GM18519 (cell line): ENCODE measurements around the gene USH1C.

Experiments
- ATAC-seq: cut with Tn5 transposase; IDR thresholded peaks from one replicate; pipeline ENCODE4 v1.9.1; 2021; ENCODE audit warnings: mild to moderate bottlenecking, moderate library complexity; ENCODE audit not compliant: unreplicated experiment, low FRiP score

The USH1C gene

DNA sequence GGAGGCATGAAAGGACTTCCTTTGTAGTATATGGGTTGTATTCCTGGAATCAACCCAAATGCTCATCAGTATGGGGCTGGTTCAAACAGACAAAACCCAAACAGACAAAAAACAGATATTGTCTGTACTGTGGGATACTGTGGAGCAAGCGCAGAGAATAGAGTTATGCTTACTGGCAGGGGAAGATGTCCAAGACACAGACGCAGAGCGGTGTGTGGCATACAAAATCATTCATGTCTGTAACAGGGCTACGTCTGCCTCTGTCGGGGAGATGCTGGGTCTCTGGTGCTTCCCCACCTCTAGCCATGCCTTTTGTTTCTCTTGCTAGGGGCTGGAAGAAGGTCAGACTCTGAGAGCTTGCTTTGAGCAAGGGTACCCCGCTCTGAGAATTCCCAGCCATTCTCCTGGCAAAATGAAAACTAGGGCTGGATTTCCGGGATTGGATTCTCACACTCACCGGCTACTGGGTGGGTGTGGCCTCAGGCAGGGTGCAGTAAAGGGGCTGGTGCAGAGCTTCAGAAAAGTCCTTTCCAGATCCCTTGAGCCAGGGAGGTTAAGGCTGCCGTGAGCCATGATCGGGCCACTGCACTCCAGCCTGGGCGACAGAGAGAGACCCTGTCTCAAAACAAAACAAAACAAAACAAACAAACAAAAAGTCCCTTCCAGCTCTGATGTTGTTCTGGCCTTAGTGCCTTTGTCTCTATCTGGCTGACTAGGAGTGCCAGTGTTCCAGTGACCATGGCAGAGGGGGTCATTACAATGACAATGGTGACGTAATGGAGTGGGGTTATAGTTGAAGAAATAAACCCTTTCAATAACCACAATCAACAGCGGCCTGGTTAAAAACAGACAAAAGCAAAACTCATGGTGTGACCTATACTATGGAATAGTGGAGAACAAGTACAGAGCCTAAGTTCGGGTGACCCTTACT, 64.7 kb downstream of the USH1C start:
- ATAC-seq, result no peak

DNA sequence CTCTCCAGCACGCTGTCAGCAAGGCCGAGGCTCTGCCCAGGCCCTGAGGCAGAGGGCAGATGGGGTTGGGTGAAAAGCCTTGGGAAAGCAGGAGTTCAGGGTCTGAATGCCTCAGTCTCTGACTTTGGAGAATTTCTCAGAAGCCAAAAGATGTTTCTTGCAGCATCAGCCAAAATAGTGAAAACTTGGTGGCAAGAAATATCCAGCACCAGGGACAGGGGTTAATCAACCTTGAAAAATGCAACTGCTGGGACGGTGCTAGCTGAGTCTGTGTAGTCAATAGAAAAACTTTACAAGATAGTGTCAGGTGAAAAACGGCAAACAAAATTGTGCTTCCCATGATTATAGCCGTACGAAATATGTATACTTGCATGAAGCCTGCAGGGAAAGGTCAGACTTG, 66.1 kb downstream of the USH1C start:
- no peak for ATAC-seq

DNA sequence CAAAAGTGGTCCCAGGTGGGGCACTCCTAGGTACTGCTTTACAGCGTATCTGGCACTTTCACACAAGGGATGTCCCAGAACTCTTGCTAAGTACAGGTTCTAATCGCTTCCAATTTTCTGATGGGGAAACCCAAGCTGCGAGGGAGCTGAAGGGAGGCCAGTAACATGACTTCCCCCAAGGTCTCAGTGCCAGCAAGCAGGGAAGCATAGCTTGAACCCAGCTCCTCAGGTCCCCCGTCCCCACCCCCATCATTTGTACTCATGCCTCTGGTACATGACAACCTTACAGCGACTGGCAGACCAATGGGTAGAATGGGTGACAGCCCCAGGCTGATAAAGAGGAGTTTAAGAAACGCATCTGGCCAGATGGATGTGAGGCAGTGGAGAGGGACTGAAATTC, 66.9 kb downstream of the USH1C start:
- no peak for ATAC-seq

DNA sequence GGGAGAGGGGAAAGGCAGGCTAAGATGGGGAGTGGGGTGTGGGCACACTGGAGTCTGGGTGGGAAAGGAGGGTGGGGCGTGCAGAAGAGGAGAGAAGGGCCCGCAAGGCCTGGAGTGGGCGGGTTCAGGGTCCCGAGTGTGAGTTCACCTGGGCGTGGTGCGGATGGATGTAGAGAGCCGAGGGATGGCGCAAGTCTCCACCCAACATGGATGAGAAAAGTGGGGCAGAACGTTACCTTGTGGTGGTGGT, 67.2 kb downstream of the USH1C start:
- no peak for ATAC-seq

DNA sequence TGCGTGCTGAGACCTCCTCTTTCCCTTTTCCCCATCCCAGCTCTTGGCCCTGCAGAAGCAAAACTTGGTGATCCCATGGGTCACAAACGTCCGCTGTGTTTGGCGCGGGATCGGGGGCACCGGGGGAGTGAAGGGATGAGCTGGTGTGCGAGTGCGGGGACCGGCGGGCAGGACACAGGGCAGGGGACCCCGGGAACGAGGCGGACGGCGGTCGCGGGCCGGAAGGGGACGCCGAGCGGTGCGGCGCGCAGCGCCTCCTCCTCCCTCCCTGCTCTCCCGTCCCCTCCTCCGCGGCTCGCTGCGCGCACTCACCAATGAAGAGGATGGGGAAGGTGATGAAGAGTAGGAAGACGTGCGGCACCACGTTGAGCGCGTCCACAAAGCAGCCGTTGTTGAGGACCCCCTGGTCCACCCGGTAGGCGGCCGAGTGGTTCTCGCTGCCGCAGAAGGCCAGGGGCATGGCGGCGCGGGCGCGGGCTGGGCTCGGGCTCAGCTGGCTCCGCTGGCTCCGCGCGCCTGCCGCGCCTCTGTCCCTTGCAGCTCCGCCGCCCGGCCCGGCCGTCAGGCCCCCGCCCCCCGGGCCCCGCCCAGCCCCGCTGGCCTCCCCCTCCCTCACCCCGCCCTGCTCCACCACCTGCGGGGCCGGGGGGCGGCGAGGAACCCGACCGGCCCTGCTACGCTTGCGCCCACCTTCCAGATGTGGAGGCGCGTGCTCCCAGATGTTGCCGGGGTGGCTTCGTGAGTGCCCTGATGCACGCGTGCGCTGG, 67.7 kb downstream of the USH1C start, which contains the start of gene ABCC8:
Gene ABCC8 (minus strand): TSS at position 529 of the 767 bp plus-strand sequence. CDS start 69 bp downstream, at position 460.
- ATAC-seq, result no peak

DNA sequence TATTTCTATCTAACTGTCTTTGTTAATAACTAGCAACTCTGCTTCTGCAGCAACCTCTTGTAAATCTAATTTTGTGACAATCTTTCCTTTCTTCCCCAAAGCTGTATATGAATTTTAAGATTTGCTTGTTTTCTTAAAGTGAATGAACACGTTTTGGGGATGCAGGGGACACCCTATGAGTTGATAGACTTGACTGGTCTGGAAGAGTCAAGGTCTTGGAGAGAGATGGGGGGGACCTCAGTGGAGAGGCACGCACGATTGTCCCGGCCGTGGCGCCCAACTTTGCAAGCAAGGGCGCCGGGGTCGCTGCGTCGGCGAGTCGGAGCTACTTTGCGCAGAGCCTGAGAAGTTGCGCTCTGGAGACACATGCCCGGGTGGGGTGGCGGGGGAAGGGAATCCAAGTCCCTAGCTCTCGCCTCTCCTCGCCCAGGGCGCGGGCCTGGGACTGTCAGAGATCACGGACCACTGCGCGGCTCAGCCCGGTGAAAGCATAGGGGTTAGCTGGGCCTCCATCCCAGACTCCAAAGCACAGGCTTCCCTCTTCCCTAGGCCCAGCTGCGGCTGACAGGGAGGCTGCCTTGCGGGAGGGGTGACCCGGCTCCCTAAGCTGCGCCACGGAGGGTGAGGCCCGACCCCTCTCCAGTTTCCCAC, 68.4 kb downstream of the USH1C start:
- ATAC-seq, result no peak

DNA sequence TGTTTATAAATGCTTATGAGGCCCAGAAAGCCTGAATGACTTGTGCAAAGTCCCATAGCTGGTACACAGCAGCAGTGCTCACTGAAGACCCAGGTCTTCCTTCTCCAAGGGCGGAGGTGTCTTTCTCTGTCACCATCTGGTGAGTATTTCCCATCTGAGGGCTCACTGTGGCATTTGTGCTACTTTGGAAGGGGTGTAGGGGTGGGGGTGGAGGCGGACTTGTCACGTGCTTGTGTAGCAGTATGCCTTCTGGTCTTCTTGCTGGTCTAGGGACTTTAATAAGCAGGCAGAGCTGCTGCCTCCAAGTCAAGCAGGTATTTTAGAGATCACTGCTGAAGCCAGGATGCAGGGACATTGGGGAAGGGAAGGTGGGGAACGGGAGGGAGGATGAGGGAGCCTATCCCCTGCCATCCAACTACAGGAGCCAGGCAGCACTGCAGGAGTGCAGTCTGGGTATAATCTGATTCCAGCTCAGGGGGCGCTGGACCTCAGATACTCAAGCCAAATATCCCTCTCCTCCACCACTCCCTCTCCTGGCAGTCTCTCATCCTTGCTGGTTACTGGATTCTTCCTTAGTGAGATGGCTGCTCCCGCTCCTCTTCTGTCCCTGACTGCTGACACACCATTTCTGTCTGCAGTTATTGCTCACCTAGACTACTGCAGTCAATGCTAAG, 71.0 kb downstream of the USH1C start:
- no peak for ATAC-seq

DNA sequence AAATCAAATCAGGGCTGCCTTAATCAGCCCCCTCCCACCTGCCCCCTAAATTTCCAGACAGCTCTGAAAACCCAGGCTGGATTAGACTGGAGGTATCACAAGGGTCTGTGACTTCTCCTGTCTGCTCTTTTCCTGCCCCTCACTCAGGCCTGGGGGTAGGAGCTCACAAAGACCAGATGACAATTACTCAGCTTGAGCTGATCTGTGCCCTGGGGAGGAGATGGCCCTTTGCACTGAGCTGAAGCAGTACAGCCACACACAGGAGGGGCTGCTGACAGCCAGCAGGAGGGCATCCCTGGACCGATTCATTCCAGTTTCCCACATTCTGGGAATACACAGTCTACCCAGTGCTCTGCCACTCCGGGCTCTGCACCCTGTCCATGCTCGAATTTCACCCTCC, 71.7 kb downstream of the USH1C start:
- no peak for ATAC-seq

DNA sequence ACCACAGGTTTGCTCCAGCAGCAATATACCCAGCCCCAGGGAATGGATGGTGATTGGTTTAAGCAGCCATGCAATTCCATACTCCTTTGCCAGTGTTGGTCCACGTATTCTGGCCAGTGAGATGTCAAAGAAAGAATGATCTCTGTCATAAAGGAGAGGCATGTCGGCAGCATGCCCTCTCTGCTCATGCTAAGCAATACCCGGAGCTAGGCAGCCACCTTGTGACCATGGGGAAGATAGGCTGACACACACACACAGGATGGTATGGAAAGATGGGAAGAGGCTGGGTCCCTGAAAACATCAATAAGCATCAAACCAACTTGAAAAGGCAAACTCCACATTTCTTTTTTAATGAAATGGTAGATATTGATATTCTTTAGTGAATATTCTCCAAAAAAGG, 72.7 kb downstream of the USH1C start:
- no peak for ATAC-seq

DNA sequence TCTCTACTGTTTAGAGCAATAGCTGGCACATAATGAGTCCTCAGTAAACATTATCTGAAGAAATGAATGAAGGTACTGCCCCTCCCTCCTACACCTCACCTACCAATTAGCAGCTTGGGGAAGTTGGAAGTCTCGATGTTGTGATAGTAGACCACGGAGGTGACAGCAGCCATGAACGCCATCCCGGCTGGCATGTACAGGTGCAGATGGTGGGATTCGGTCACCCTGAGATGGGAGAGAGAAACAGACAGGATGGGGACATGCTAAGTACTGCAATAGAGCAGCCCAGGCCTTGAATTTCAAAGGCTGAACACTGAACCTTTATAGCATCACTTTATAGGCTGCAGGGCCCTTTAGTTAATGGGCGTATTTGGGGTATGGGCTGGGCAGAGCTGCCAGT, 74.2 kb downstream of the USH1C start:
- no peak for ATAC-seq

DNA sequence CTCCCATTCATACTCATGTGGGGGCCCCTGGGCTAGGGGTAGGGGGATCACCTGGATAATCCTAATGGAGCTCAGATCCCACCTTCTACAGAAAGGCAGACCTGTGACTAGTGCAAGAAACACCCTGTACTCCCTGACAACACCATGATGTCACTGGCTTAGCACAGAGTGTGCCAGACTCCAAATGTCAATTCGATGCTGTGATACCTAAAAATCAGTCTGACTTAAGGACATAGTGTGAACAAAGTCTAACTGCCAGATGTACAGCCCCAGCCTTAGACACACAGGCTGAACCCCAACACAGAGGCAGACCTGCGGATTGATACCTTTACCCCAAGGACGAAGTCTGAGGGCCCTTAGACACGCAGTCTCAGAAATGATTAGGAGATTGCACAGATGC, 76.1 kb downstream of the USH1C start:
- no peak for ATAC-seq

DNA sequence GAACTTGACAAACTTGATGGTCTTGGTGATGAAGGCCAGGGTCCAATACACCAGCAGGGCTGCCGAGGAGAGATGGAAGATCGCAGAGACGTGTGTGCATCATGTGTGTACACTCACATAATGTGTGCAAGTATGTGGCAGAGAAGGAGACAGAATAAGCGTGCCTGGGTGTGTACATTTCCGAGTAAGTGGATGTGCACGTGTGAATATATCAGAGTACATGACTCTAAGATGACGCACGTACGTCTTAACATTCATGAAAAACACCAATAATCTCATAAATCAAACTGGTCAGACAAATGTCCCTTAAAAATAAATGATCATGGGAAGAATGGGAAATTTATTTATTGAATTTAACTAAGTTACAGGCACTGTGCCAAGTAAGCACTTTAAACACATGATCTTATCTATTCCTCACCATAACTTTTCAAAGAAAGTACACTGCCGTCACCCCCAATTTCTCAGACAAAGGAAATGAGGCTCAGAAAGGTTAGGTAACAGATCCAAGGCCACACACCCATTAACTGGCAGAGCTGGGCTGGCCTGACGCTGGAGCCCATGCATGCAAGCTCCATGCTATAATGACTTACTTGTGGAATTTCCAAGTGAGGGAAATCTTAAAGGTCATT, 80.6 kb downstream of the USH1C start:
- no peak for ATAC-seq

DNA sequence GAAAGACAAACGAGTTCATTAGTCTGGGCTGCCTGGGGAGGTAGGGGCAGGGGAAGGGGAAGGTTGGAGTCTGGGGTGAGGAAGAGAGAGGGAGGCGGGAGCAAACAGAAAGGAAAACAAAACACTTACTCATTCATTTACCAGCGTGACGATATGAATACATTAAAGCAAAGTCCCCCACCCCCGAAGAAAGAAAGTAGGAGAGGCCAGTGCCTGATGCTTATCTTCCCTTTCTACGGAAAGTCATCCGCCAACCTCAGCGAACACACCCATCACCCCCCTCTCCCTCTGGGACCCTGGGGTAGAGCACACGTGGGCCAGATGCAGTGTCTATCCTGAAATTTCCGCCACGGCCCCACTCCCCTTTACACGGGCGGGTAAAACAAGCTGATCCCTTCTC, 81.3 kb downstream of the USH1C start:
- ATAC-seq, result no peak

DNA sequence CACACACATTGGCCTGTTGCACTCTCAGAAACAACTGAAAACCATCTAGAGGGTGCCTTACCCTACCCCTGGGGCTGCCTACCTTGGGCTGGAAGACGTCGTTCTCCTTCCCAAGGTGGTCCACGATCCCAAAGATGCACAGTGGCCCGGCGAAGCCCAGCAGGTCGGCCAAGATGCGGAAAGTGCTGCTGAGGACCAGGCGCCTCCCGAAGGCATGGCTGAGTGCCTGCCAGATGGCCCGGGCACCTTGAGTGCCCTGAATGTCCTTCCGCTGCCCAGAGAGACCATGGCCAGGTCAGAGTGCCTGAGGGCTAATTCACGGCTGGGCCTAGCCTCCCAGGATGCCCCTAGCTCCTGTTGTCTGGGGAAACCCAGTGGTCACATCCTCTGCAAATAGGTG, 83.8 kb downstream of the USH1C start:
- no peak for ATAC-seq

DNA sequence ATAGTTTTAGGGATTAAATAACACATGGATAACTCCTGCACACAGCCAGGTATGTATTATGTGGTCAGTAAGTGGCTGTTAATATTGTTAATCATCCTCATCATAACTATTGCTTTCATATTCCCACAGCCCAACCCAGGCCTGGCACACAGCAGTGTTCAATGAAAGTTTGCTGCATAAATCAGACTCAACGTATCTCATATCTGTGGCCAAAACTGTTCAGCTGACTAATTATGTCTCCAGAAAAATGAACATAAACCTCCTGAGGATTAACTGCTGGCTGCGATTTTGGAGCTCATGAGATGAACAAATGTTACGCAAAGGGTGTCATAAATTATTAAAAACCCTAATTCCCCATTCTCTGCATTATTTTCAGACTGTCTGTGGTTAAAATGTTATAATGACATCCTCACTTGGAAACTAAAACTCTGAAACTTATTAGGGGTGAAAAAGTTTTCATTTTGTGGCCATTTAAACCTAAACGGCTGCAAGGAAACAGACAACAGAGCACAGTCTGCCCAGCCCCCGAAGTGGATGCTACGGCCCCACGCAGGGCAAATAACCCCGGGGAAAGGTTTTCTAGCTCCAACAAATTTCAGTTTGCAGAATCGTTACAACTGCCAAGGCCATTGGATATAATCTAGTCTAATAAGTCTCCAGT, 84.8 kb downstream of the USH1C start:
- ATAC-seq, result no peak

DNA sequence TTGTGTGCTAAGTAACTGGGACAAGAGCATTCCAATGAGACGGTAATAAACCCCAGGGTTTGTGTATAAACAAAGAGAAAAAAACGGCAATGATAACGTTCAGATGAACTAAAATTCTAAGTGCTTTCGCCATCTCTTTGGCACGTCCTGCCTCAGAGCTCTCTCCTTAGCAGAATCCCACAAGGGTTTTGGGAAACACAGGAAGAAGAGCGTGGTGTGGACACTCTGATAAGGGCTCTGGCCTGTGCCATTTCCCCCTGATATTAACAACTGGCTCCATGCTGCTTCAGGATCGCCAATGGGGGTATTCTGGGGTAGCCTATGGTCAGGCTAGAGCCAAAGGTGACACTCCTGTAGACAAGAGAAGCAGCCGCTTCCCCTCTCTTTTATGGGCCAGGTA, 85.9 kb downstream of the USH1C start:
- no peak for ATAC-seq

DNA sequence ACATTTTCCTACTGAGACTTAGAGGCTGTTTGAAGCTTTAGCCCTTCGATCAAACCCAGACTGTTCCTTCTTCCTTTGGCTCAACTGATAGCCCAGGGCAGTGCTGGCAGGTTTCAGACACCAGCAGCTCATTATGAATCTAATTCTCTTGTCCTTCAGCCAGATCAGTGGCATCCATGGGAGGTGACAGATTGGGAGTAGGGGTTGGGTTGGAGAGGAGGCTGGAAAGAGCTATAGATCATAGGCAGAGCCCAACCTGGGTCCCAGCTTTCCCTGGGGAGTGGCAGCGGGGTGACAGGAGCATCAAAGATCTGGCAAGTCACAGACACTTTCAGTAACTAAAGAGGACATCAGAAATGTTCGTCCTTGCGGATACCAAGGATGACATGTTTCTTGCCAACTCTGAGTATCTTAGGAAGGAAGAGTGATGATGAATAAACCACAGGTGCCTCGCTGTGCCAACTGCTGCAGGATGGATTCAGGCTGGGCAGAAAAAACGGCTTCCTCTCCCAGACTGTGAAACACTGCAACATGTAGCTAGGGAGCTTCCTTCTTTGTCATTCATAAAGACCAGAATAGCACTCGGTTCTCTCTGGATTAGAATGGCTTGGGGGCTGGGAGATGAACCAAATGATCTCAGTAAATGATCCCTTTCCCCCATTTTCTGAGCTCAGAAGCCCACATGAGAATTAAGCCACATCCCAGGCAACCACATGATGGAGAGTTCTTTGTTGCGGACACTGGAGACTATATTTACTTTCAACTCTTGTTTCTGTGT, 86.6 kb downstream of the USH1C start:
- ATAC-seq, result no peak

DNA sequence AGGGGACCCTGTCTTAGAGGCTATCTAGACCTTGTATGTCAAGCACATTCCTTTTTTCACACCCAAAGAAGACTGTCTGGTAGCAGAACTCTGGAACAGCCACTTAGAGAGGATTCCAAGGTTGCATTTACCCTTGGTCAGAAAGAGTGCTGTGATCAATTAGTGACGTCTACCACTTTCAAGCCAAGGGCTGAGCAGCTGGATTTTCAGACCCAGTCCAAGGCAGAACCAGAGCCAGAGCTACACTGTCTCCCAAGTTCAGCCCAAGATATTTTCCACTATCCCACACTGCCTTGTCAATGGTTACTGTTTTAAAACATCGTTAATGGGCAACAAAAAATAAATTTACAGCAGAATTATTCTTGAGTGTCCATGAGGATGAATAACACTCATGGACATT, 91.5 kb downstream of the USH1C start:
- no peak for ATAC-seq

DNA sequence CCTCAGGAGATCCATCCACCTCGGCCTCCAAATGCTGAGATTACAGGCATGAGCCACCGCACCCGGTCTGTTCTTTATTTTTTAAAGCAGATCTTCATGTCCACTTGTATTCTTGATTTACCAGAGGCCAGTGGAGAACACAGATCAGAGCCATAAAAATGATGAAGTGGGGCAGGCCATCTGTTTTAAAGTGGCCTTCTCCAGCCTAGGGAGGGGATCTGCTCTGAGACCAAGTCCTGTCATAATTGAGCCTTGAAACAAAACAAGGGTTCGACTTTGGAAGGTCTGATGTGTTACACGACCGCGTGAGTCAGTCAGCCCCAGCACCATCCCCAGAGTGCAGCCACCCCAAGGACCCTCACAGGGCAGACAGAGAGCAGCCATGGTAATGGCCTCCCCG, 95.1 kb downstream of the USH1C start:
- ATAC-seq, result no peak
